ENCODE measurements around the gene PHYHIPL. TPM values are rescaled to one million over a fixed set of nuclear protein-coding genes. Genes with fewer than 3 reads are reported as not detected.

The PHYHIPL gene
- total RNA-seq, 3 donors from 2014 or later: under 0.01 to 0.44 (median under 0.01) TPM

DNA sequence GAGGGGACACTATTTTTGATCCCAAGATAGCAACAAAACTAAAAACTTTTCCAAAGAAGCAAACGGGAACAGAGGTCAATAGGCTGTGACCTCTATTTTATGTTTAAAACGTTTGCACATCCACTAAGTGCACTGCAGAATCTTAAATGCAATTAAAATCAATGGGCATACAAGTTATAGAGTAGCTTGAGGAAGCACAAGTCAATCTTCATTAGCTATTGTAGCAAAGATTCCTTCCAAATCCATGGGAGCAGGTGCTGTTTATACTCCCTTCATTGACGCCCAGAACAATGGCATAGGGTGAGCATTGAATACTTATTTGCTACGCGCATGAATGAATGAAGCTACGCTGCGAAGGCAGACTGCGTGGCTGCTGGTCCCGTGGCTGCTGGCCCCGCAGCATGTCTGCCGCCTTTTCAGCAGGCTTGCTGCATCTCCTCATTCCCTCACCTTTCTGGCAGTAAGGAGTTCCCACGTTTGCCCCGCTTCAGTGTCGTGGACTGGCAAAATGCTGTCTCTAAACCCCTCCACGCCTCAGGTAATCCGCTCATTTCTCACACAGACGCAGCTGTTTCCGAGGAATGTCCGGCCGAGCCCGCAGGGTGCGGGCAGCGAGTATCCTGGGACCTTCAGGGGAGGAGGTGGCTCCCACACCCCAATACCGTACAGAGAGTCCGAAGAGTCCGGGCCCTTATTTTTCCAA lies 754 bp upstream of the PHYHIPL start:
- Histone ChIP-seq H3K36me3 (no peaks in the 10 kb centered on the region), H3K27ac (no peak overlapping the region), H3K27me3 (peaks cover 0 to 9% of the 10 kb centered on the region in 2 donors), H3K9me3 (no peaks in the 10 kb centered on the region), H3K4me1 (no peaks in the 10 kb centered on the region), H3K4me3 (peak overlapping the region; percentile 29 to 65 (median 54))
- no peak for DNase-seq (ENCODE audit: low spot score in 2 of 2)
- TF ChIP-seq POLR2A (IDR thresholded peaks at IDR 0.05): no peak
- TF ChIP-seq POLR2AphosphoS5 (IDR thresholded peaks at IDR 0.05): no peak
- TF ChIP-seq, protein P1, sequence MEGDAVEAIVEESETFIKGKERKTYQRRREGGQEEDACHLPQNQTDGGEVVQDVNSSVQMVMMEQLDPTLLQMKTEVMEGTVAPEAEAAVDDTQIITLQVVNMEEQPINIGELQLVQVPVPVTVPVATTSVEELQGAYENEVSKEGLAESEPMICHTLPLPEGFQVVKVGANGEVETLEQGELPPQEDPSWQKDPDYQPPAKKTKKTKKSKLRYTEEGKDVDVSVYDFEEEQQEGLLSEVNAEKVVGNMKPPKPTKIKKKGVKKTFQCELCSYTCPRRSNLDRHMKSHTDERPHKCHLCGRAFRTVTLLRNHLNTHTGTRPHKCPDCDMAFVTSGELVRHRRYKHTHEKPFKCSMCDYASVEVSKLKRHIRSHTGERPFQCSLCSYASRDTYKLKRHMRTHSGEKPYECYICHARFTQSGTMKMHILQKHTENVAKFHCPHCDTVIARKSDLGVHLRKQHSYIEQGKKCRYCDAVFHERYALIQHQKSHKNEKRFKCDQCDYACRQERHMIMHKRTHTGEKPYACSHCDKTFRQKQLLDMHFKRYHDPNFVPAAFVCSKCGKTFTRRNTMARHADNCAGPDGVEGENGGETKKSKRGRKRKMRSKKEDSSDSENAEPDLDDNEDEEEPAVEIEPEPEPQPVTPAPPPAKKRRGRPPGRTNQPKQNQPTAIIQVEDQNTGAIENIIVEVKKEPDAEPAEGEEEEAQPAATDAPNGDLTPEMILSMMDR (IDR thresholded peaks at IDR 0.05): no peak
- intact Hi-C loops (cut with DNase I; ENCODE audit: low total_unique reads): no loop called here

DNA sequence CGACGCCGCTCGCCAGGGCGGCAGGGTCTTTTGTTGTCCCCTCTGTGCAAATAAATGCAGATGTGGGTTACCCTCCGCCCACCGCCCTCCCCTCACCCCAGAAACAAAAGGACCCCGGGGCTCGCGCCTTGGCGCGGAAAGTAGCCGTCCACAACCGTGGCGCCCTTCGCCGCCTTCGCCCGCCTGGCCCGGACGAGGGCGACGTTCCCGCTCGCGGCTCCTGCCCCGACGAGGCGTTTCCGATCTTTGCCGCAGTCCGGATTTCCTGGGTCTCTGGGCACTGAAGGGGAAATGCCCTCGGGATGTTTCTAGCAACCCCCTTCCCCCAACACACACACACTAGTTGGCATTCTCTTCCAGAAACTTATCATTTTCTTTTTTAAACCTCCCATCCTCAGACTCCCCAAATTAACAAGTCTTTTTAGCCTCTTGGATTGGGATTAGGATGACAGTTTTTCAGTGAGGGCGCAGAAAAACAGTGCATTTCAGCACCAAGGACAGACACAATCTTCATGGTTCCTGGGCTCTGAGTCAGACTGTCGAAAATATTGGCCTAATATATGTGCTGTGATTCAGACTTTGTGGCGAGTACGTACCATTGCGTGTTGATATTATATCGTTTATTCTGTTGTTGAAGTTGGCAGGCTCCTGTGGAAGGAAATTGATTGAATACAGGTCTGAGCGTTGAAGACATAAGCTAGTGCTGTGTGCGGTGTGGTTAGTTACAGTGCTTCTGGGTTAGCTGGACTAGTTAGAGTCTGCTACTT lies 771 bp downstream of the PHYHIPL start:
- no peak for DNase-seq (ENCODE audit: low spot score in 2 of 2)
- TF ChIP-seq, protein P1 (IDR thresholded peaks at IDR 0.05): no peak
- TF ChIP-seq POLR2AphosphoS5 (IDR thresholded peaks at IDR 0.05): no peak
- TF ChIP-seq POLR2A (IDR thresholded peaks at IDR 0.05): no peak
- Histone ChIP-seq H3K9me3 (no peaks in the 10 kb centered on the region), H3K4me1 (no peaks in the 10 kb centered on the region), H3K4me3 (peak overlapping the region; percentile 29 to 65 (median 54)), H3K27ac (no peak overlapping the region), H3K36me3 (no peaks in the 10 kb centered on the region), H3K27me3 (peaks cover 0 to 9% of the 10 kb centered on the region in 2 donors)
- intact Hi-C loops (cut with DNase I; ENCODE audit: low total_unique reads): no loop called here

DNA sequence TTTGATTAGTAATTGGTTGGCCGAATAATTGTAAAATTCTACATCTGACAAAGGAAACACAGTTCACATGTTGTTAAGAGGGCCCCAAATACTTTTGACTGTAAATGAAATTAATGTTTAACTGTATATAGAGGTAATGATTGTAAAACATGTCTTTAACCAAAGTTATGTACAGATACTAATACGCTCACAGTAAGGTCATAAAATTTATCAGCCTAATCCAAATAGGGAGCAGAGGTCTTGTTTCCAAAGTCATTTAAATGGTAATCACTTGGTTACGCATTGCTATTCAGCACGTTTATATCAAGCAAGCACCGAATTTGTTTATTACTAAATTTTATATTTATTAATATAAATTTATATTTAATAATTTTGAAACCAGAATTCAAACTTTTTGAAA lies 1.4 kb downstream of the PHYHIPL start:
- no peak overlapping the region for H3K27ac ChIP-seq
- no peaks in the 10 kb centered on the region for H3K4me1 ChIP-seq
- H3K9me3 ChIP-seq: no peaks in the 10 kb centered on the region
- peaks cover 0 to 9% of the 10 kb centered on the region in 2 donors for H3K27me3 ChIP-seq
- intact Hi-C loops (cut with DNase I; ENCODE audit: low total_unique reads): no loop called here
- H3K36me3 ChIP-seq: no peaks in the 10 kb centered on the region
- no peak for TF ChIP-seq POLR2AphosphoS5 (IDR thresholded peaks at IDR 0.05)
- TF ChIP-seq, protein P1 (IDR thresholded peaks at IDR 0.05): no peak
- TF ChIP-seq POLR2A (IDR thresholded peaks at IDR 0.05): no peak
- no peak for DNase-seq (ENCODE audit: low spot score in 2 of 2)
- peak overlapping the region in 1 of 3 donors; percentile 65 for H3K4me3 ChIP-seq

DNA sequence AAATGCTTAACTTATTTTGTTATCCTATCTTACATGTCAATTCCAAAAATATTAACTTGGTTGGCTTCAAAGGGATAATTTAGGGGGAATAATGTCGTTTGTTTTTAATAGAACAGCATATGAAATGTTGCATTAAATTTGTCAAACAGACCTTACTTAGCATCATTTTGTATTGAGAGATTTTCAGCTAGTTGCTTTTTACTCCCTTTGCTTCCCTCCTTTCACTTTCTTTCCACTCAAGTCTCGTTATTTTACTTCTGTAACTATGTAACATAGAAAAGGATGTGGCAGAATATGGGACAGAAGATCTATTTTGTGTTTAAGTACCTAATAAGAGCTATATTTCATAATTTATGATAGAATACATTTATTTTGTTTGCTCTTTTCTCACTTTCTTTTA lies 2.6 kb downstream of the PHYHIPL start:
- TF ChIP-seq POLR2AphosphoS5 (IDR thresholded peaks at IDR 0.05): no peak
- H3K4me1 ChIP-seq: no peaks in the 10 kb centered on the region
- H3K4me3 ChIP-seq: no peak overlapping the region
- H3K27me3 ChIP-seq: peaks cover 0 to 9% of the 10 kb centered on the region in 2 donors
- no peaks in the 10 kb centered on the region for H3K9me3 ChIP-seq
- intact Hi-C loops (cut with DNase I; ENCODE audit: low total_unique reads): no loop called here
- H3K27ac ChIP-seq: no peak overlapping the region
- no peaks in the 10 kb centered on the region for H3K36me3 ChIP-seq
- DNase-seq (ENCODE audit: low spot score in 2 of 2): no peak

DNA sequence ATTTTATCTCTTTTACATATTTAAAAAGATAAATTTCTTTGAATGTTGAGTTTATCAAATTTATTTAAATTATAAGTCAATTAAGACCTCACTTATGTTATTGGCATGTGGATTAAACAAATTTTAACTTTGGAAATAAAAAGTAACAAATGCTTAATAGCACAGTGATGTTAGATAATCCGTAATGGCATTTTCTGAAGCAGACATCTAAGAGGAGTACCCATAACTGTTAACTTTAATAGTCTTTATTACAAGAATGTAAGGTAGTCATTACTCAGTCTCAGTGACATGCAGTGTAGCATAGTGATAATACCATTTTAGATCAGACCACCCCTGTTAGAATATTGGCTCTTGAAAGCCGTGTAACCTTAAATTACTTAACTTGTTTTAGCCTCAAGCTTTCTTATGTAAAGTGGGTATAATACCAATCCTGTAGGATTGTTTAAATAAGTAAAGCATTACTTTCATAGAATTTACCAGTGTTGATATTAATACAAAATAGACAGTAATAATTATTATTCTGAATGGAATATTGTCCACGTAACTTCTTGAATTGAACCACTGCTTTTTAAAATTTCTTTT lies 4.3 kb downstream of the PHYHIPL start:
- intact Hi-C loops (cut with DNase I; ENCODE audit: low total_unique reads): no loop called here
- no peak overlapping the region for H3K27ac ChIP-seq
- no peaks in the 10 kb centered on the region for H3K4me1 ChIP-seq
- no peak for TF ChIP-seq POLR2AphosphoS5 (IDR thresholded peaks at IDR 0.05)
- TF ChIP-seq POLR2A (IDR thresholded peaks at IDR 0.05): no peak
- TF ChIP-seq, protein P1 (IDR thresholded peaks at IDR 0.05): no peak
- H3K36me3 ChIP-seq: no peaks in the 10 kb centered on the region
- no peak for DNase-seq (ENCODE audit: low spot score in 2 of 2)
- H3K9me3 ChIP-seq: no peaks in the 10 kb centered on the region
- H3K27me3 ChIP-seq: peaks cover 0 to 8% of the 10 kb centered on the region in 2 donors
- H3K4me3 ChIP-seq: no peak overlapping the region
